GM18526 (cell line): ENCODE results near the gene WFDC13.

Experiments
- POLR2A ChIP-seq: IDR thresholded peaks from 3 replicates; pipeline ENCODE4 v1.6.1; 2011; ENCODE audit not compliant: insufficient read length; ENCODE audit errors: extremely low read depth

WFDC13 gene

GRCh38 chr20:45752746-45753145 is 50.9 kb downstream of the WFDC13 start:
- no peak for TF ChIP-seq POLR2A

- TF ChIP-seq POLR2A, result no peak
Observed at GRCh38 chr20:45758096-45758495, 56.3 kb downstream of the WFDC13 start.
